PC-9 (cell line): ENCODE results near the gene NLRX1.

Experiments
- CTCF ChIP-seq: fragments of 200-600 bp; sonication (generic); conservative IDR thresholded peaks from 2 replicates; pipeline ENCODE4 v1.6.1; 2017; ENCODE audit warnings: mixed run types, antibody characterized with exemption, mild to moderate bottlenecking, moderate library complexity
- EZH2 ChIP-seq: fragments of 200-600 bp; sonication (generic); IDR thresholded peaks from 2 replicates; pipeline ENCODE4 v1.8.0; 2017; ENCODE audit warnings: antibody characterized with exemption, low read depth

GRCh38 chr11:119223856-119224255, 55.3 kb downstream of the NLRX1 start:
- TF ChIP-seq CTCF (no peak), EZH2 (no peak)
